Activated CD4-positive, alpha-beta memory T cell treated with anti-CD3 and anti-CD28 coated beads for 36 hours (primary cell): ENCODE measurements around the gene USP47. TPM values are rescaled to one million over a fixed set of nuclear protein-coding genes. Genes with fewer than 3 reads are reported as not detected.

Experiments
- CTCF ChIA-PET: fragments of 350-600 bp; sonication (Branson Sonifier 250); formaldehyde crosslinking; loops from one replicate; lab custom pipeline; 2021; ENCODE audit warnings: antibody characterized with exemption, inconsistent platforms; lab: Charles Lee
- POLR2A ChIA-PET: fragments of 350-600 bp; sonication (Branson Sonifier 250); formaldehyde crosslinking; loops from one replicate; lab custom pipeline; 2021; ENCODE audit warnings: antibody characterized with exemption; lab: Charles Lee
- DNase-seq: peaks from one replicate; pipeline ENCODE4 v3.0.0-alpha.2; 2020
- H3K27ac Mint-ChIP-seq: one replicate; pipeline ENCODE4 v1.8.0; 2021; ENCODE audit warnings: mixed read lengths
- H3K27me3 Mint-ChIP-seq: one replicate; pipeline ENCODE4 v1.8.0; 2021; ENCODE audit warnings: mixed read lengths
- H3K36me3 Mint-ChIP-seq: one replicate; pipeline ENCODE4 v1.8.0; 2021; ENCODE audit warnings: mixed read lengths
- H3K4me1 Mint-ChIP-seq: one replicate; pipeline ENCODE4 v1.8.0; 2021; ENCODE audit warnings: low read depth, mixed read lengths
- H3K4me3 Mint-ChIP-seq: one replicate; pipeline ENCODE4 v1.8.0; 2021; ENCODE audit warnings: mild to moderate bottlenecking, mixed read lengths
- H3K9me3 Mint-ChIP-seq: one replicate; pipeline ENCODE4 v1.8.0; 2021; ENCODE audit warnings: mixed read lengths
- intact Hi-C: fragments of 100-400 bp; cut with micrococcal nuclease; formaldehyde crosslinking; loops from one replicate; pipeline ENCODE4 v1.15.1; 2023
- total RNA-seq, 2 experiments: library from RNA; stranded (reverse); gene quantifications; one replicate each; pipeline ENCODE4 v1.2.3, GENCODE V29; 2021

USP47 gene
- total RNA-seq, 2 experiments from 2014 or later, result 58.5 to 64.0 TPM

- peak; percentile 0 for DNase-seq
- H3K27me3 Mint-ChIP-seq, result no peaks in the 10 kb centered on the region
- H3K27ac Mint-ChIP-seq, result no peak overlapping the region
- no peak overlapping the region for H3K4me3 Mint-ChIP-seq
- H3K9me3 Mint-ChIP-seq, result no peaks in the 10 kb centered on the region
- CTCF ChIA-PET, result interaction anchor here (1.3 kb wide), 1 partner anchor 15 kb away, joined by 3 read pairs; no protein-coding TSS in a partner anchor
- no peaks in the 10 kb centered on the region for H3K36me3 Mint-ChIP-seq
- intact Hi-C loops, result no loop called here
- peaks cover 4% of the 10 kb centered on the region for H3K4me1 Mint-ChIP-seq
- POLR2A ChIA-PET, result no interaction called here
Measured at GRCh38 chr11:11985954-11986949, 144.5 kb downstream of the USP47 start.

- no peak for DNase-seq
- POLR2A ChIA-PET, result no interaction called here
- intact Hi-C loops, result no loop called here
- Mint-ChIP-seq H3K36me3 (no peaks in the 10 kb centered on the region), H3K27ac (peak overlapping the region; percentile 18), H3K27me3 (peaks cover 4% of the 10 kb centered on the region), H3K9me3 (no peaks in the 10 kb centered on the region), H3K4me3 (no peak overlapping the region), H3K4me1 (peaks cover 4% of the 10 kb centered on the region)
- CTCF ChIA-PET, result interaction anchor here (0.6 to 1.3 kb wide), 2 partner anchors 16 to 632 kb away, joined by 3 read pairs; no protein-coding TSS in a partner anchor
Measured at GRCh38 chr11:11987503-11988022, 145.8 kb downstream of the USP47 start.

- Mint-ChIP-seq H3K9me3 (no peaks in the 10 kb centered on the region), H3K27ac (no peak overlapping the region), H3K4me3 (no peak overlapping the region), H3K27me3 (peaks cover 4% of the 10 kb centered on the region), H3K4me1 (peaks cover 4% of the 10 kb centered on the region), H3K36me3 (no peaks in the 10 kb centered on the region)
- ChIA-PET CTCF (interaction anchor here (0.7 kb wide), 1 partner anchor 1690 kb away, joined by 3 read pairs; no protein-coding TSS in a partner anchor), POLR2A (no interaction called here)
- intact Hi-C loops, result no loop called here
- DNase-seq, result no peak
Measured at GRCh38 chr11:11988099-11988651, 146.4 kb downstream of the USP47 start.

GRCh38 chr11:11988681-11989261, 147.0 kb downstream of the USP47 start:
- H3K27ac Mint-ChIP-seq, result no peak overlapping the region
- no peak for DNase-seq
- no peaks in the 10 kb centered on the region for H3K36me3 Mint-ChIP-seq
- H3K4me1 Mint-ChIP-seq, result peaks cover 4% of the 10 kb centered on the region
- ChIA-PET POLR2A (no interaction called here), CTCF (interaction anchor here (0.7 kb wide), 1 partner anchor 1691 kb away, joined by 3 read pairs; no protein-coding TSS in a partner anchor)
- no peaks in the 10 kb centered on the region for H3K9me3 Mint-ChIP-seq
- no peak overlapping the region for H3K4me3 Mint-ChIP-seq
- intact Hi-C loops, result no loop called here
- H3K27me3 Mint-ChIP-seq, result peaks cover 4% of the 10 kb centered on the region

GRCh38 chr11:11989774-11990744, 148.3 kb downstream of the USP47 start:
- no peaks in the 10 kb centered on the region for H3K36me3 Mint-ChIP-seq

GRCh38 chr11:11992257-11993212, 150.8 kb downstream of the USP47 start:
- Mint-ChIP-seq H3K36me3 (no peaks in the 10 kb centered on the region), H3K27me3 (peaks cover 19% of the 10 kb centered on the region), H3K9me3 (no peaks in the 10 kb centered on the region), H3K4me1 (peaks cover 2% of the 10 kb centered on the region), H3K4me3 (no peak overlapping the region), H3K27ac (no peak overlapping the region)
- ChIA-PET POLR2A (no interaction called here), CTCF (interaction anchor here (1.0 to 1.7 kb wide), 2 partner anchors 26 to 52 kb away, joined by 3 to 4 read pairs; no protein-coding TSS in a partner anchor)
- DNase-seq, result no peak
- intact Hi-C loops, result no loop called here

More at GRCh38 chr11:11989774-11990744, 148.3 kb downstream of the USP47 start:
- DNase-seq, result no peak
- H3K27me3 Mint-ChIP-seq, result peaks cover 14% of the 10 kb centered on the region
- no peaks in the 10 kb centered on the region for H3K9me3 Mint-ChIP-seq
- ChIA-PET CTCF (interaction anchor here (1.1 kb wide), 1 partner anchor 23 kb away, joined by 3 read pairs; no protein-coding TSS in a partner anchor), POLR2A (no interaction called here)
- intact Hi-C loops, result no loop called here
- H3K4me1 Mint-ChIP-seq, result peaks cover 4% of the 10 kb centered on the region
- no peak overlapping the region for H3K4me3 Mint-ChIP-seq
- no peak overlapping the region for H3K27ac Mint-ChIP-seq

GRCh38 chr11:11993839-11994238, 152.1 kb downstream of the USP47 start:
- H3K27ac Mint-ChIP-seq, result no peak overlapping the region

GRCh38 chr11:11995601-11996000, 153.8 kb downstream of the USP47 start:
- peaks cover 9% of the 10 kb centered on the region for H3K4me1 Mint-ChIP-seq
- no peak for DNase-seq

More at GRCh38 chr11:11993839-11994238, 152.1 kb downstream of the USP47 start:
- ChIA-PET CTCF (interaction anchor here (1.0 to 1.7 kb wide), 2 partner anchors 27 to 50 kb away, joined by 3 to 4 read pairs; no protein-coding TSS in a partner anchor), POLR2A (no interaction called here)
- no peak for DNase-seq
- Mint-ChIP-seq H3K4me3 (no peak overlapping the region), H3K9me3 (no peaks in the 10 kb centered on the region), H3K4me1 (peaks cover 6% of the 10 kb centered on the region), H3K36me3 (no peaks in the 10 kb centered on the region), H3K27me3 (peaks cover 19% of the 10 kb centered on the region)
- intact Hi-C loops, result no loop called here

GRCh38 chr11:11996321-11997048, 154.7 kb downstream of the USP47 start:
- Mint-ChIP-seq H3K36me3 (no peaks in the 10 kb centered on the region), H3K9me3 (no peaks in the 10 kb centered on the region), H3K4me3 (no peak overlapping the region), H3K4me1 (peaks cover 9% of the 10 kb centered on the region), H3K27me3 (peaks cover 25% of the 10 kb centered on the region), H3K27ac (no peak overlapping the region)
- no peak for DNase-seq
- ChIA-PET CTCF (no interaction called here), POLR2A (no interaction called here)
- intact Hi-C loops, result no loop called here

More at GRCh38 chr11:11995601-11996000, 153.8 kb downstream of the USP47 start:
- Mint-ChIP-seq H3K27ac (no peak overlapping the region), H3K36me3 (no peaks in the 10 kb centered on the region), H3K27me3 (peaks cover 22% of the 10 kb centered on the region), H3K4me3 (no peak overlapping the region), H3K9me3 (no peaks in the 10 kb centered on the region)
- ChIA-PET CTCF (interaction anchor here (0.9 kb wide), 1 partner anchor 49 kb away, joined by 3 read pairs; no protein-coding TSS in a partner anchor), POLR2A (no interaction called here)
- intact Hi-C loops, result no loop called here

GRCh38 chr11:11997049-11997322, 155.2 kb downstream of the USP47 start:
- Mint-ChIP-seq H3K36me3 (no peaks in the 10 kb centered on the region), H3K4me1 (peaks cover 9% of the 10 kb centered on the region), H3K27ac (no peak overlapping the region), H3K27me3 (peaks cover 27% of the 10 kb centered on the region), H3K9me3 (no peaks in the 10 kb centered on the region), H3K4me3 (no peak overlapping the region)
- no peak for DNase-seq
- intact Hi-C loops, result no loop called here
- CTCF ChIA-PET, result no interaction called here
- POLR2A ChIA-PET, result no interaction called here
